HG03378 (cell line): Measurements from ENCODE around the gene MGAT2.
"Not testable (repeated sequence)": the region's sequence is repeated elsewhere in the genome, so short reads cannot be mapped to it uniquely, and the experiment has no call there.

Experiments
- ATAC-seq: cut with Tn5 transposase; IDR thresholded peaks from one replicate; pipeline ENCODE4 v1.9.1; 2021; ENCODE audit warnings: mild to moderate bottlenecking, moderate library complexity; ENCODE audit not compliant: unreplicated experiment

Gene MGAT2

DNA sequence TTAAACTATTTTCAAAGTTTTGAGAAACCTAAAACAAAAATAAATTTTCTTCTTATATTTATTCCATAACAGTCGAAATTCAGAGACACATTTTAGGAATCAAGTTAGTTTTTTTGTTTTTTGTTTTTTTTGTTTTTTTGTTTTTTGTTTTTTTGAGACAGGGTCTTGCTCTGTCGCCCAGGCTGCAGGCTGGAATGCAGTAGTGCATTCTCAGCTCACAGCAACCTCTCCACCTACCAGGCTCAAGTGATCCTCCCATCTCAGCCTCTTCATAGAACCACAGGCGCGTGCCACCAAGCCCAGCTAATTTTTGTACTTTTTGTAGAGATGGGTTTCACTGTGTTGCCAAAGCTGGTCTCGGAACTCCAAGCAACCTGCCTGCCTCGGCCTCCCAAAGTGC, 32.9 kb downstream of the MGAT2 start:
- ATAC-seq, result no peak

DNA sequence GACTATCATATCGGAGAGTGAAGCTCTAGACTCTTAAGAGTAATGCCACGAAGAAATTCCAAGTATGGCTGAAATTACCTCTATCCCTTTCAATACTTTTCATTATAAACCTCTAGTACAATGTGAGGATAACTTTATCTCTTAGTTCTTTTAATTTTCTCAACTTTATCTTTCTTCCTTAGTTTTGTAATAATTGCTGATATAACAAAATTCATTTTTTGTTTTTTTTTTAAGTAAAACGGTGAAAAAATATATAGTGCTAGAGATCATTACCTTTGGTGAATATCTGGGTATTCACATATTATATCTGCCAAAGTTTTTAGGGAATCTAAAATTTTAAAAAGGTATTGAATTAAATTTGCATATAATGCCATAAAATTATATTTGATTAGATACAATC, 33.9 kb downstream of the MGAT2 start:
- ATAC-seq, result no peak

DNA sequence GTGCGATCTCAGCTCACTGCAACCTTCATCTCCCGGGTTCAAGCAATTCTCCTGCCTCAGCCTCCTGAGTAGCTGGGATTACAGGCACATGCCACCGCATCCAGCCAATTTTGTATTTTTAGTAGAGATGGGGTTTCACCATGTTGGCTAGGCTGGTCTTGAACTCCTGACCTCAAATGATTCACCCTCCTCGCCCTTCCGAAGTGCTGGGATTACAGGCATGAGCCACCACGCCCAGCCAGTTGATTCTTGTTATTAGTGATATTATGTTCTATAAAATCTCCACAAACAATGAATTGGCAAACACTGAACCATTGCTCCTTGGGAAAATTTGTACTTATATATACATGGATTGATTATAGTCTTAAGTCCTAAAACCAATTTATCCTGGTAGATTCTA, 36.9 kb downstream of the MGAT2 start:
- ATAC-seq, result not testable (repeated sequence)

DNA sequence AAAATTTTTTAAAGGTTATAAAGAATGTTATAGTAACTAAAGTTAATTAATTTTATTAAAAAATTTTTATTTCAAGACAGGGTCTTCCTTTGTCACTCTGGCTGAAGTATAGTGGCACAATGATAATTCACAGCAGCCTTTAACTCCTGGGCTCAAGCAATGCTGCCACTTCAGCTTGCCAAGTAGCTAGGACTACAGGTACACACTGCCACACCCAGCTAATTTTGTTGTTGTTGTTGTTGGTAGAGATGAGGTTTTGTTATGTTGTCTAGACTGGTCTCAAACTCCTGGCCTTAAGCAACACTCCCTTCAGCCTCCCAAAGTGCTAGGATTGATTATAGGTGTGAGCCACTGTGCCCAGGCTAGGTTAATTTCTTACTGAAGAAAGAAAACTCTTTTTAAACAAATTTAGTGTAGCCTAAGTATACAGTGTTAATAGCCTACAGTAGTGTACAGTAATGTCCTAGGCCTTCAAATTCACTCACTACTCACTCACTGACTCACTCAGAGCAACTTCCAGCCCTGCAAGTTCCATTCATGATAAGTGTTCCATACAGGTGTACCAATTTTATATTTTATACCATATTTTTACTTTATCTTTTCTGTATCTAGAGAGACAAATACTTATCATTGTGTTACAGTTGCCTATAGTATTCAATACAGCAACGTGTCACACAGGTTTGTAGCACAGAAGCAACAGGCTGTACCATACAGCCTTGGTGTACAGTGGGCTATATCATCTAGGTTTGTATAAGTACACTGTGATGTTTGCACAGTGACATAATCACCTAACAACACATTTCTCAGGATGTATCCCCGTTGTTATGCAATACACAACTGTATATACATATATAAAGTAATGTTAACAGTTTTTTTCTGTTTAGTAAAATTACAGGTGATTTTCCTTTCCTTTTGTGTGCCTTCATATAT, 39.2 kb downstream of the MGAT2 start:
- no peak for ATAC-seq

DNA sequence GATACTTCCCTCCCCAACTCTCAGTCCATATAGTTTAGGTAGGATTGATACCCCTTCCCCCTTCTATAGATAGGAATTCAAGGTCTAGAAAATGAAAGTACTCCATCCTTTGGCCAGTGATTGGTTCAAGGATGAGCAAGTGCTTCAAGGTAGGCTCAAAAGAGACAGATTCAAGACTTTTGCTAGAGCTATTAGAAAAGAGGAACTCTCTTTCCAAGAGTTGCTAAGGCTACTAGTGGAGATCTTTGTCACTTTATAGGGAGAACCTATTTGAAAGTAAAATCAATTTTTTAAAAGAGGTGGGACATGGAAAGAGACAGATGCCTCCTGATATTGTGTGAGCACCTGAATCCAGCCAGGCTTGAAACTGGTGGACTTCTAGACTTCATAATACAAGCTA, 49.9 kb downstream of the MGAT2 start:
- no peak for ATAC-seq
